ENCODE results near the gene NXF1. TPM values are rescaled to one million over a fixed set of nuclear protein-coding genes. Genes with fewer than 3 reads are reported as not detected.
A peak's percentile ranks its signal among the peaks of the same experiment; 100 is the strongest.

NXF1 gene
- total and polyA plus RNA-seq, 2 of the 13 experiments (the other 11 are each of a cell fraction or from before 2014, with no cell fraction given), result 30.4 to 30.9 TPM

DNA sequence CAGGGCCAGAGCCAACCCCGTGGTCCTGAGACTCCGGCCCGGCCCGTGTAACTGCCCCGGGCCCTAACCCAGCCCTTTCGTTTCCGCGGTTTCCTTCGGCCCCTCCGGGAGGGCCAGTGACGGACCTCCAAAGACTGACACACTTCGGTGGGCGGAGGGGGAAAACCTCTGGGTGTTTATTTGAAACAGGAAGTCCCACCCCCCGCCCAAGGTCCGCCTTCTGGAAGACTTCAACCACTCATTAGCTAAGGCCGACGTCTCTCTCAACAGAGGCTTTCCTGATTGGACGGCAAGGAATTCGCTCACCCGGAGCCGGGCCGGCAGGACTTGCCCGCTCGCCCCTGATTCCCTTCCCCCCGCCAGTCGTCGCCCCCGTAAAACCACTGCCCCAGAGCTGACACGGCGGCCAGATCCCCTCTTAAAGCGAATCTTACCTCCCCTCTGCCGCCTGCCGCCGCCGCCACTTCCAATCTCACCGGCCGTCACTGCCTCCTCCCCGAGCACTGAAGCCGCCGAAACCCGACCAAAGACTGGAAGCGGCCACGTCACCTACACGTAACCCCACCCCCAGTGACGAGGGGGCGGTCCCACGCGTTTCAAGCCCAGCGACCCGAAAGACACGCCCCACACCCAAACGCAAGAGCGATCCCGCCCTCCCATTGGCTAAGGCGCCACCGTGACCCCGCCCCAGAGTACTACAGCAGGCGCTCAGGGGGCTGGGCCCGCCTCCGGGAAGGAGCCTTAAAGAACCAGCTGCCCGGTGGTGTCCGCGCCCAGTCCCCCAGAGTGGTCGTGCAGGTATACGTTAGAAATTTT, 26.5 kb upstream of the NXF1 start, which contains the start of gene STX5 (continued):
- TF ChIP-seq MXD4 (CRISPR knock-in tag; IDR thresholded peaks at IDR 0.05), result peak; percentile 23; the same call in 1 of the 2 replicates
- no peak for TF ChIP-seq TCF12 (IDR thresholded peaks at IDR 0.05)
- TF ChIP-seq TCF12 (CRISPR knock-in tag; IDR thresholded peaks at IDR 0.05), result no peak
- TF ChIP-seq, protein P1, sequence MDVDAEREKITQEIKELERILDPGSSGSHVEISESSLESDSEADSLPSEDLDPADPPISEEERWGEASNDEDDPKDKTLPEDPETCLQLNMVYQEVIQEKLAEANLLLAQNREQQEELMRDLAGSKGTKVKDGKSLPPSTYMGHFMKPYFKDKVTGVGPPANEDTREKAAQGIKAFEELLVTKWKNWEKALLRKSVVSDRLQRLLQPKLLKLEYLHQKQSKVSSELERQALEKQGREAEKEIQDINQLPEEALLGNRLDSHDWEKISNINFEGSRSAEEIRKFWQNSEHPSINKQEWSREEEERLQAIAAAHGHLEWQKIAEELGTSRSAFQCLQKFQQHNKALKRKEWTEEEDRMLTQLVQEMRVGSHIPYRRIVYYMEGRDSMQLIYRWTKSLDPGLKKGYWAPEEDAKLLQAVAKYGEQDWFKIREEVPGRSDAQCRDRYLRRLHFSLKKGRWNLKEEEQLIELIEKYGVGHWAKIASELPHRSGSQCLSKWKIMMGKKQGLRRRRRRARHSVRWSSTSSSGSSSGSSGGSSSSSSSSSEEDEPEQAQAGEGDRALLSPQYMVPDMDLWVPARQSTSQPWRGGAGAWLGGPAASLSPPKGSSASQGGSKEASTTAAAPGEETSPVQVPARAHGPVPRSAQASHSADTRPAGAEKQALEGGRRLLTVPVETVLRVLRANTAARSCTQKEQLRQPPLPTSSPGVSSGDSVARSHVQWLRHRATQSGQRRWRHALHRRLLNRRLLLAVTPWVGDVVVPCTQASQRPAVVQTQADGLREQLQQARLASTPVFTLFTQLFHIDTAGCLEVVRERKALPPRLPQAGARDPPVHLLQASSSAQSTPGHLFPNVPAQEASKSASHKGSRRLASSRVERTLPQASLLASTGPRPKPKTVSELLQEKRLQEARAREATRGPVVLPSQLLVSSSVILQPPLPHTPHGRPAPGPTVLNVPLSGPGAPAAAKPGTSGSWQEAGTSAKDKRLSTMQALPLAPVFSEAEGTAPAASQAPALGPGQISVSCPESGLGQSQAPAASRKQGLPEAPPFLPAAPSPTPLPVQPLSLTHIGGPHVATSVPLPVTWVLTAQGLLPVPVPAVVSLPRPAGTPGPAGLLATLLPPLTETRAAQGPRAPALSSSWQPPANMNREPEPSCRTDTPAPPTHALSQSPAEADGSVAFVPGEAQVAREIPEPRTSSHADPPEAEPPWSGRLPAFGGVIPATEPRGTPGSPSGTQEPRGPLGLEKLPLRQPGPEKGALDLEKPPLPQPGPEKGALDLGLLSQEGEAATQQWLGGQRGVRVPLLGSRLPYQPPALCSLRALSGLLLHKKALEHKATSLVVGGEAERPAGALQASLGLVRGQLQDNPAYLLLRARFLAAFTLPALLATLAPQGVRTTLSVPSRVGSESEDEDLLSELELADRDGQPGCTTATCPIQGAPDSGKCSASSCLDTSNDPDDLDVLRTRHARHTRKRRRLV (CRISPR knock-in tag; IDR thresholded peaks at IDR 0.05), result peak; percentile 82
- no peak for TF ChIP-seq NFIB (CRISPR knock-in tag; IDR thresholded peaks at IDR 0.05; ENCODE audit: borderline replicate concordance)
- TF ChIP-seq RELA (CRISPR knock-in tag; IDR thresholded peaks at IDR 0.05), result no peak
- TF ChIP-seq, protein P2, sequence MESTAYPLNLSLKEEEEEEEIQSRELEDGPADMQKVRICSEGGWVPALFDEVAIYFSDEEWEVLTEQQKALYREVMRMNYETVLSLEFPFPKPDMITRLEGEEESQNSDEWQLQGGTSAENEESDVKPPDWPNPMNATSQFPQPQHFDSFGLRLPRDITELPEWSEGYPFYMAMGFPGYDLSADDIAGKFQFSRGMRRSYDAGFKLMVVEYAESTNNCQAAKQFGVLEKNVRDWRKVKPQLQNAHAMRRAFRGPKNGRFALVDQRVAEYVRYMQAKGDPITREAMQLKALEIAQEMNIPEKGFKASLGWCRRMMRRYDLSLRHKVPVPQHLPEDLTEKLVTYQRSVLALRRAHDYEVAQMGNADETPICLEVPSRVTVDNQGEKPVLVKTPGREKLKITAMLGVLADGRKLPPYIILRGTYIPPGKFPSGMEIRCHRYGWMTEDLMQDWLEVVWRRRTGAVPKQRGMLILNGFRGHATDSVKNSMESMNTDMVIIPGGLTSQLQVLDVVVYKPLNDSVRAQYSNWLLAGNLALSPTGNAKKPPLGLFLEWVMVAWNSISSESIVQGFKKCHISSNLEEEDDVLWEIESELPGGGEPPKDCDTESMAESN (CRISPR knock-in tag; conservative IDR thresholded peaks at IDR 0.05), result peak; percentile 82
- TF ChIP-seq ZNF570 (CRISPR knock-in tag; IDR thresholded peaks at IDR 0.05; ENCODE audit: borderline replicate concordance), result no peak
- 0 out of 2 replicates have a peak, but pooled peaks have one; percentile 33 for TF ChIP-seq U2AF2 (IDR thresholded peaks at IDR 0.05; ENCODE audit: low read depth, low read length)
- TF ChIP-seq ZMYM4 (CRISPR knock-in tag; IDR thresholded peaks at IDR 0.05), result peak; percentile 65
- TF ChIP-seq SIN3A (IDR thresholded peaks at IDR 0.05; ENCODE audit: borderline replicate concordance, low read depth, low read length), result peak; percentile 64; the same call in 1 of the 2 replicates
- TF ChIP-seq RBFOX2 (IDR thresholded peaks at IDR 0.05; ENCODE audit: low read depth, low read length), result peak; percentile 89
- TF ChIP-seq, protein P3, sequence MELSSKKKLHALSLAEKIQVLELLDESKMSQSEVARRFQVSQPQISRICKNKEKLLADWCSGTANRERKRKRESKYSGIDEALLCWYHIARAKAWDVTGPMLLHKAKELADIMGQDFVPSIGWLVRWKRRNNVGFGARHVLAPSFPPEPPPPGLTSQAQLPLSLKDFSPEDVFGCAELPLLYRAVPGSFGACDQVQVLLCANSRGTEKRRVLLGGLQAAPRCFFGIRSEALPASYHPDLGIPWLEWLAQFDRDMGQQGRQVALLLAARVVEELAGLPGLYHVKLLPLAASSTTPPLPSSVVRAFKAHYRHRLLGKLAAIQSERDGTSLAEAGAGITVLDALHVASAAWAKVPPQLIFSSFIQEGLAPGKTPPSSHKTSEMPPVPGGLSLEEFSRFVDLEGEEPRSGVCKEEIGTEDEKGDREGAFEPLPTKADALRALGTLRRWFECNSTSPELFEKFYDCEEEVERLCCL (CRISPR knock-in tag; IDR thresholded peaks at IDR 0.05; ENCODE audit: borderline replicate concordance), result no peak
- TF ChIP-seq, protein P4, sequence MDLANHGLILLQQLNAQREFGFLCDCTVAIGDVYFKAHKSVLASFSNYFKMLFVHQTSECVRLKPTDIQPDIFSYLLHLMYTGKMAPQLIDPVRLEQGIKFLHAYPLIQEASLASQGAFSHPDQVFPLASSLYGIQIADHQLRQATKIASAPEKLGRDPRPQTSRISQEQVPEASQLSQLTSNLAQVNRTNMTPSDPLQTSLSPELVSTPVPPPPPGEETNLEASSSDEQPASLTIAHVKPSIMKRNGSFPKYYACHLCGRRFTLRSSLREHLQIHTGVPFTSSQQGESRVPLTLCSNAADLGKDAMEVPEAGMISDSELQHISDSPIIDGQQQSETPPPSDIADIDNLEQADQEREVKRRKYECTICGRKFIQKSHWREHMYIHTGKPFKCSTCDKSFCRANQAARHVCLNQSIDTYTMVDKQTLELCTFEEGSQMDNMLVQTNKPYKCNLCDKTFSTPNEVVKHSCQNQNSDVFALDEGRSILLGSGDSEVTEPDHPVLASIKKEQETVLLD (CRISPR knock-in tag; IDR thresholded peaks at IDR 0.05; ENCODE audit: low read depth), result no peak
- peak; percentile 88; the same call in 1 of the 2 replicates for TF ChIP-seq ZNF775 (CRISPR knock-in tag; IDR thresholded peaks at IDR 0.05; ENCODE audit: borderline replicate concordance)
- TF ChIP-seq KLF6 (CRISPR knock-in tag; IDR thresholded peaks at IDR 0.05), result 0 out of 2 replicates have a peak, but pooled peaks have one; percentile 41
- TF ChIP-seq SALL1 (CRISPR knock-in tag; IDR thresholded peaks at IDR 0.05), result peak; percentile 40; the same call in 1 of the 2 replicates
- TF ChIP-seq ZNF34 (CRISPR knock-in tag; IDR thresholded peaks at IDR 0.05; ENCODE audit: borderline replicate concordance), result 0 out of 2 replicates have a peak, but pooled peaks have one; percentile 33
- 0 out of 2 replicates have a peak, but pooled peaks have one; percentile 57 for TF ChIP-seq TSC22D2 (CRISPR knock-in tag; IDR thresholded peaks at IDR 0.05; ENCODE audit: borderline replicate concordance)
